Kidney tubule cell (primary cell): ENCODE results near the gene ZNF92.
"Not testable (repeated sequence)": the region's sequence is repeated elsewhere in the genome, so short reads cannot be mapped to it uniquely, and the experiment has no call there.

Experiments
- DNase-seq: peaks from one replicate; pipeline ENCODE4 v3.0.0-alpha.2; 2018; ENCODE audit warnings: low spot score

Gene ZNF92

GRCh38 chr7:65429642-65430343 is 56.1 kb downstream of the ZNF92 start:
- no peak for DNase-seq

GRCh38 chr7:65430344-65431186 is 56.9 kb downstream of the ZNF92 start:
- no peak for DNase-seq

- no peak for DNase-seq
Measured at GRCh38 chr7:65434307-65434706, 60.7 kb downstream of the ZNF92 start.

DNA sequence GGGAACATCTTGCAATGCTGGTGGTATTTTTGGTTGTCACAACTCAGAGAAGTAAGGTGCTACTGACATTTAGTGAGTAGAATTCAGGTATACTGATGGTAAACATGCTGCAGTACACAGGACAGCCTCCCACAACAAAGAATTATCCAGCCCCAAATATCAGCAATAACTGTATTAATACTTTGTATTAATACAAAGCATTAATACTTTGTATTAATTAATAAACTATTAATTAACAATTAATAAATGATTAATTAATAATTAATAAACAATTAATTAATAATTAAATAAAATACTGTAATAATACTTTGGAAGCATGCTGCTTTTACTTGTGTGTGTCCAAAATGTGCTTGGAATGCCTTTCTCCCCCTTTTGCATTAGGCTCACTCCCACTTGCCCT is 62.5 kb downstream of the ZNF92 start:
- DNase-seq: no peak

DNA sequence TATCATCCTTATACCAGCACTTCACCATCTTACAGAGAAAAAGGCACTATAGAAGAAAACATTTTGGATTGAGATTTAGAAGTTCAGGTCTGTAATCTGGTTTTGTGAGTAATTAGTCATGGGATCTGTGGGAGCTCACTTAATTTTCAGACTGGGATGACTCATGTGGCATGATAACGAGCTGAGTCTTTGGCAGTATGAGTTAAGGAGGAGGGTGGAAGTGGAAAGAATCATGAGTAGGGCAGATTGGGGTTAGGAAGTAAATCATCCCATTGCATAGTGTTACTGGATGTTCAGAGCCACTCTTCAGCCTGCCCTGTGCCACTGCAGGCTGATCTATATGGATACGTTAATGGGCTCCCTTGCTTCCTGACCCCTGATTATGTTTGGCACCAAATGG is 64.9 kb downstream of the ZNF92 start:
- peak; percentile 88 for DNase-seq

GRCh38 chr7:65441010-65441409 is 67.4 kb downstream of the ZNF92 start:
- DNase-seq: peak; percentile 88

GRCh38 chr7:65444205-65444842 is 70.7 kb downstream of the ZNF92 start:
- DNase-seq: no peak

GRCh38 chr7:65444899-65445823 is 71.5 kb downstream of the ZNF92 start:
- DNase-seq: no peak

DNA sequence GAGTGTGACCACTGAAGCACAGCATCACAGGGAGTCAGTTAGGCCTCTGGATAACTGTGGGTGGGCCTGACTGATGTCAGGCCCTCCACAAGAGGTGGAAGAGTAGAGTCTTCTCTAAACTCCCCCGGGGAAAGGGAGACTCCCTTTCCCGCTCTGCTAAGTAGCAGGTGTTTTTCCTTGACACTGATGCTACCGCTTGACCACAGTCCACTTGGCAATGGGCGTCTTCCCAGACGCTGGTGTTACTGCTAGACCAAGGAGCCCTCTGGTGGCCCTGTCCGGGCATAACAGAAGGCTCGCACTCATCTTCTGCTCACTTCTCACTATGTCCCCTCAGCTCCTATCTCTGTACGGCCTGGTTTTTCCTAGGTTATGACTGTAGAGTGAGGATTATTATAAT is 73.4 kb downstream of the ZNF92 start:
- not testable (repeated sequence) for DNase-seq

DNA sequence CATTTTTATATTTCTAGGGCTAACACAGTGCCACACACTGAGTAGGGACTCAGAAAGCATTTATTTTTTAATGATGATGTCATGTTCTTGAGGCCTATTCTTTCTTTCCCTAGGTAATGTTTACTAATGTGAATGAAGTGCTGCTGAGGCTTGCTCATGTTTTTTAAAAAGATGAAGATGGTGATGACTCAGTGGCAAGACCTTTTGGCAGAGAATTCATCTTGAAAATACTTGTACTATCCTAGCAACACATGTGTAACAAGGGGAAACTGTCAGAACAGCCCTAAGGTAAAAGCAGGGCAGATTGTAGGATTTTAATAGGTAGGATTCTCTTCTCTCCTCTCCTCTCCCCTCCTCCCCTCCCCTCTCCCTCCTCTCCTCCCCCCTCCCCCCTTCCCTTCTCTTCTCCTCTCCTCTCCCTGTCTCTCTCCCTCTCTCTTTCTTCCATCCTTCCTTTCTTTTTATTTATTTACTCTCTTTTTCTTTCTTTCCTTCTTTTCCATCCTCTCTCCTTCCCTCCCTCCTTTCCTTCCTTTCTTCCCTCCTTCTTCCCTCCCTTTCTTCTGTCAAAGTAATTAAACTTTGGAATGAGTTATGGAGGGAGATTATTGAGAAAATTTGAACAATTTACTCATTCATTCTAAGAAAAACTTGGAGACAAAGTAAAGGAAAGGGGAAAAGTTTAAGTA is 75.3 kb downstream of the ZNF92 start:
- peak; percentile 96 for DNase-seq

DNA sequence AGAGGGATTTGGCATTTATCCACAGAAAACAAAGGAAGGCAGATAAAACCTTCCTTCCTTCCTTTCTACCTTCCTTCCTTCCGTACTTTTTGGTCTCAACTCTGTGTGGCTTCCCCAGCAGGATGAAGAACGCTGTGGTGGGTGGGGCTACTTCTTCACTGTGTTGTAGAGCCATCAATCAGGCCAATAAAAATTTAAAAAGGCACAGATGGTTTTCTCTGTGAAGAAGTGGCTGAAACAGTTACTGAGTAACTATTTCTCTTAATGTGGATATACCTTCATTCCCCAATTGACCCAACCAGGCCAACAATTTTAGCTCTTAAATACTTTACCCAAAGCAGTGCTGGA is 75.8 kb downstream of the ZNF92 start:
- peak; percentile 26 for DNase-seq
